IPS-15b (cell line): ENCODE measurements around the gene MGST1.

Experiments used
- H3K27me3 ChIP-seq: one replicate; pipeline ENCODE4 v1.6.1; 2013; ENCODE audit warnings: low read length; ENCODE audit not compliant: control insufficient read depth, insufficient read depth
- H3K36me3 ChIP-seq: one replicate; pipeline ENCODE4 v1.6.1; 2013; ENCODE audit warnings: low read length; ENCODE audit not compliant: control insufficient read depth, insufficient read depth
- H3K4me1 ChIP-seq: one replicate; pipeline ENCODE4 v1.6.1; 2013; ENCODE audit warnings: mild to moderate bottlenecking, low read length; ENCODE audit not compliant: control insufficient read depth, insufficient read depth
- H3K4me3 ChIP-seq: one replicate; pipeline ENCODE4 v1.5.1; 2013; ENCODE audit warnings: low read depth, low read length
- H3K9ac ChIP-seq: one replicate; pipeline ENCODE4 v1.6.1; 2013; ENCODE audit warnings: low read depth, mild to moderate bottlenecking, low read length
- H3K9me3 ChIP-seq: one replicate; pipeline ENCODE4 v1.6.1; 2013; ENCODE audit warnings: mild to moderate bottlenecking, low read length; ENCODE audit not compliant: control insufficient read depth, insufficient read depth

Gene MGST1

DNA sequence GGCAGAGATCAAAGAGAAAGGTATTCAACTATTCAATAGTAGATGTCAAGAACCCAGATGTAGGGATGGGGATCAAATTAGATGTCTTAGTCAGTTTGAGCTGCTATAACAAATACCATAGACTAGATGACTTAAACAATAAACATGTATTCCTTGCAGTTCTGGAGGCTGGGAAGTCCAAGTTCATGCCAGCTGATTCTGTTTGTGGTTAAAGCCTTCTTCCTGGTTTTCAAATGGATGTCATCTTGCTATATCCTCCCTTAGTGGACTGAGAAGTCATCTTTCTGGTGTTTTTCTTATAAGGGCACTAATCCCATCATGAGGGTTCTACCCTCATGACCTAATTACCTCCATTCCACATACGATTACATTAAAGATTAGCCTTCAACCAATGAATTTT, 19.5 kb upstream of the MGST1 start:
- no peaks in the 10 kb centered on the region for H3K4me1 ChIP-seq
- H3K9ac ChIP-seq, result no peak overlapping the region
- H3K36me3 ChIP-seq, result no peaks in the 10 kb centered on the region
- no peak overlapping the region for H3K4me3 ChIP-seq
- H3K27me3 ChIP-seq, result no peaks in the 10 kb centered on the region
- H3K9me3 ChIP-seq, result no peaks in the 10 kb centered on the region

DNA sequence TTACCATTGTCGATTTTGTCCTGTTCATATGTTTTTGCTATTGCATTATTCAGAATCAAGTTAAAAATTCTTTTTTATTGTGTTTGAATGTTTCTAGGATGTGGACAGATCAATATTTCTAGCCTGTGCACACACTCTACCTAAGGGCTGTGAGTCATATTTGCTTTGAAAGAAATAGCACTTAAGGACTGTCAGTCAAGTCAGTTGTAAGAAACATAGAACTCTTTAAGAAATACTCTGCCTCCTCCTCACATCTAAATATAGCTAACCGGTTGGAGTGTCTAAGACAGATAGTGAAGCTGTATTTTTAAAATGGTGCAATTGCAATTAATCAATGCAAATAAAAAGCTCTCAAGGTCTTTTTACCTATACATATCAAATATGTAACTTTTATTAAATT, 17.9 kb upstream of the MGST1 start:
- Histone ChIP-seq H3K4me1 (no peaks in the 10 kb centered on the region), H3K9me3 (no peaks in the 10 kb centered on the region), H3K4me3 (no peak overlapping the region), H3K36me3 (no peaks in the 10 kb centered on the region), H3K9ac (no peak overlapping the region), H3K27me3 (no peaks in the 10 kb centered on the region)

DNA sequence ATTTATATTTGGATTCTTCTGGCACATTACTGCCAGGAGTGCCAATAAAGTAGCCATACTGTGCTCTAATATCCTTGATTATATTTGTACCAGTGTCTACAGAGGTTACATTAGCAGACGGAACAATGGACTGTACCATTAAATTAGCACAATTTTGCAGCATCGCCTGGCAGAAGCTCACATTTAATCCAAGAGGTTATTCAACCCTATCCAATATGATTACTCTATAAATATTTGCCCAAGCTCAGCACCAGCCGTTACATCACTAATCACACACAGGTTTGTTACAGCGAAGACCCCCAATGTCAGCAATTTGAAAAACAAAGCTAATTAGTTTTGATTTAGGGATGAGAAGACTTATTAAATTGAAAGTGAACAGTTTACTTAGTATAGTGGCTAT, 16.9 kb upstream of the MGST1 start:
- H3K27me3 ChIP-seq, result no peaks in the 10 kb centered on the region
- H3K4me1 ChIP-seq, result no peaks in the 10 kb centered on the region
- H3K9me3 ChIP-seq, result no peaks in the 10 kb centered on the region
- no peak overlapping the region for H3K9ac ChIP-seq
- no peak overlapping the region for H3K4me3 ChIP-seq
- H3K36me3 ChIP-seq, result no peaks in the 10 kb centered on the region

DNA sequence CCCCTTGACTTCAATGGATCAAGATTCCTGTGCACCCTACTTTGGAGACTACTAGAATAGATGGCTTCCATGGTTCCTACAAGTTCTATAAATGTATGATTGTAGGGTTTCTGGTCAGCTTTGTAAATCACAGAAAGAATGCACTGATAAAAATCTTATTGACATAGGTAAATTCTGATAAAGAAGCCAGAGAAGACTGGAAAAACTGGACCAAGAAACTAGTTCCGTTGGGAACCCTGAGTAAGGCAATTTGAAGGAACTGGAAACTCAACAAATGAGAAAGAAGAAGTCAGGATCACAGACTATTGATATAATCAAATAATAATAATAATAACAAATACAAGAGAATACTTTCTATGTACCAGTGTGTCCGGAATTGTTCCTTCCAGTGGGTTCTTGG, 15.4 kb upstream of the MGST1 start:
- no peaks in the 10 kb centered on the region for H3K27me3 ChIP-seq
- H3K4me3 ChIP-seq, result no peak overlapping the region
- no peaks in the 10 kb centered on the region for H3K36me3 ChIP-seq
- H3K9me3 ChIP-seq, result no peaks in the 10 kb centered on the region
- H3K4me1 ChIP-seq, result no peaks in the 10 kb centered on the region
- no peak overlapping the region for H3K9ac ChIP-seq

DNA sequence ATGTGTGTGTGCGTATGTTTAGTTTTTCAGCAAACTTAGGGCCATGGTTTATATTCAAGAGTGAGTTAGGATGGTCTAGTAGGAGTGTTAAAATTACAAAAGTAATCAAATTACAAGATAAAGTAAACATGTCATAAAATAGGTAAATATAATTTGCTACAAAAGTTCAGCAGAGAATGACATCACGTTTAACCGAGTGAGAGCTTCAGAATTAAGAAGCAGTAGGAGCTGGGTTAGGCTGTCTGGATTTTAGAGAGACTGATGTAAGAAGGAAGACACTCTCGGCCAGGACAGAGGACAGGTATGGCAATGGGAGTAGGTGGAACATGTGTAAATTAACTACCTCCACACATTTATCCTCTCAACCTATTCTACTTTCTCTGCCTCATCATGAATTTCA, 11.6 kb upstream of the MGST1 start:
- H3K9me3 ChIP-seq, result no peaks in the 10 kb centered on the region
- H3K4me3 ChIP-seq, result no peak overlapping the region
- H3K36me3 ChIP-seq, result no peaks in the 10 kb centered on the region
- no peaks in the 10 kb centered on the region for H3K27me3 ChIP-seq
- no peaks in the 10 kb centered on the region for H3K4me1 ChIP-seq
- H3K9ac ChIP-seq, result no peak overlapping the region

DNA sequence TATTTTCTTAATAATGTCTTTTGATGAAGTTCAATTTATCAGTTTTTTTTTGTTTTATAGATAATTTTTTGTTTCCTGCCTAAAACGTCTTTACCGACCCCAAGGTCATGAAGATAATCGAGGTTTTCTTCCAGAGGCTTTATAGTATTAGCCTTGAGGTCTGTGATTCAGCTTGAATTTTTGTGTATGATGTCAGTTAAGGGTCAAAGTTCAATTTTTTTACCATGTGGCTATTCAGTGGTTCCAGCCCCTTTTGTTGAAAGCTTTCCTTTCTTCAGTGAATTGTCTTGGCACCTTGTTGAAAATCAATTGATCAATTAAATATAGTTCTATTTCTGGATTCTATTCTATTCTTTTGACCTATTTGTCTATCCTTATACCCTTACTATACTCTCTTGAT, 3.2 kb upstream of the MGST1 start:
- Histone ChIP-seq H3K4me3 (no peak overlapping the region), H3K27me3 (no peaks in the 10 kb centered on the region), H3K36me3 (no peaks in the 10 kb centered on the region), H3K4me1 (peaks cover 6% of the 10 kb centered on the region), H3K9me3 (no peaks in the 10 kb centered on the region), H3K9ac (no peak overlapping the region)

DNA sequence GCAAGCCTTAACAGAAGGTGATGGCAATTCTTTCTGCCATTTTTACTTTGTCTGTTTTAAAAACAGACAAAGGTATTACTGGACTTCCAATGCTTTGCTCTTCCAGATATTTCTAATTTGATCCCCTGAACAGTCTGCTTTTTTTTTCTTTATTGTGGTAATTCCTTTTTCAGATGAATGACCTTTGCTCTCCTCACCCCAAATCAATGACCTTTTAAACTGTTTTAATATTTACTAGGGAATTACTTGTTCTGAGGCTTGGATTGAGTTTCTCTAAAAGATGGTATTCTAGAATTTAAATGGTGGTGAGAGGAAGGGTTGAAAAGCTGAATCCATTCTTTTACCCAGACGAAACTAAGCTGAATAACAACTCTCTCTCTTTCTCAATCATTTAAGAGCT, 2.3 kb upstream of the MGST1 start:
- Histone ChIP-seq H3K9me3 (no peaks in the 10 kb centered on the region), H3K4me3 (no peak overlapping the region), H3K36me3 (no peaks in the 10 kb centered on the region), H3K4me1 (peaks cover 6% of the 10 kb centered on the region), H3K27me3 (no peaks in the 10 kb centered on the region), H3K9ac (no peak overlapping the region)

DNA sequence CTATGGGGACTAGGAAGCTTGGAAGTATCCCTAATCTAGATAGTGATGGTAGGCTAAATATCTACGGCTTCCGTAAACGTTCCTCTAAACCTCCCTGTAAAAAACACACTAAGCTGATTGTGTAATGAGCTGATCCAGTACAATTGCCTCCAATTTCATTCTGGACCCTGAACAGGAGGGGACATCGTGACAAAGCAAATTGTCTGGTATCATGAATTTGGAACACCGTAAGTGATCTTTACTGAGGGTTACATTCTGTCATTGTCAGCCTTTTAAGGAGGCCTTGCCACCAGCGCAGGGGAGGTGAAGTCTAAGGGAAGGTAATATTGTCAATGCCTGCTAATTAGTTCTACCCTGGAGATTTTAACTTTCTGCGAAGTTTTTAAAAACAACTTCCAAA, 487 bp upstream of the MGST1 start:
- no peaks in the 10 kb centered on the region for H3K36me3 ChIP-seq
- H3K27me3 ChIP-seq, result no peaks in the 10 kb centered on the region
- no peak overlapping the region for H3K9ac ChIP-seq
- H3K9me3 ChIP-seq, result no peaks in the 10 kb centered on the region
- H3K4me1 ChIP-seq, result peaks cover 10% of the 10 kb centered on the region
- H3K4me3 ChIP-seq, result peak overlapping the region; percentile 82

DNA sequence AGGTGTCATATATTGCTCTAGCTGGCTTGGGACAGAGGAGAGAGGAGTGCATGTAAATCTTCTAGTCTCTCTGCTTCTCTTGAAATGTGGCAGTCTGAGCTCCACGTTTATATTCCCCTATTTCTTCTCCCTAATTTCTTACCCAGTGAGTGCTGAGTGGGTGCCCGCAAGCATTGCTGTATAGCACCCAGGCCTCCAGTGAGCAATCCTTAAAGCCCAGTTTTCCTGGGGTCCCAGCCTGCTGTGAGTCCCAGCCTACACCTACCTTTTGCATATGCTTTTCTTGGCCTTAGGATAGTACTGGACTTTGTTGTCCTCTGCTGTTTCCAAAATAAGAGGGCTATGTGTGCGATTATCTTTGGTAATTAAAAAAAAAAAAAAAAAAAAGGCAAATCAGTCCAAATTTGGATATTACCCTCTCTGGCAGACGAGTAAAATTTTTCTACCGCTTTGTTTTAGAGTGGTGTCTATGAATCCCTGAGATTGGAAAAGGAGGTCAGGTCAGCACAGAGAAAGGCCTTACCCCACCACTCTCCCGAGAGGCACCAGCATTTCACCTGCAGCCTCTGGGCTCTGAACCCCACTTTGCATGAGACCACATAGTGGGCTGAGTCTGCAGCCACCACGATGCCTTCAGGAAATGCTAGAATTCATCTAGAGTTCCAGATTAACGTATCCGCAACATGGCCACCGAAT, 1.1 kb downstream of the MGST1 start:
- H3K4me1 ChIP-seq, result peaks cover 10% of the 10 kb centered on the region
- H3K36me3 ChIP-seq, result no peaks in the 10 kb centered on the region
- H3K27me3 ChIP-seq, result no peaks in the 10 kb centered on the region
- H3K9me3 ChIP-seq, result no peaks in the 10 kb centered on the region
- H3K4me3 ChIP-seq, result peak overlapping the region; percentile 82
- H3K9ac ChIP-seq, result peak overlapping the region; percentile 86

DNA sequence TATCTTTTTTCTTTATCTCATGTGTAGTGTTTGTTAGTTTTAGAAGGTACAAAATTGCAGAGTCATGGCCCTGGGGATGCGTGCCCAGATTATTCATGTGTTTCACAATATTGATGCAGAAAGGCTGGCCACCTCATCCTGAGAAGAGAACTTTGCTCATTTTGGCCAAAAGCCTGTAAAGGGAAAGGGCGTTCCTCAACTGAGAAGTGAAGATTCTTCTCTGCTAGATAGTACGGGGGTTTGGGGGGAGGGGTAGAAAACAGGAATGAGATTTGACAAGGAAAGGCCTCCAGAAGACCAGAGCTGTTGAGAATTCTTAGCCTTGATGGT, 1.7 kb downstream of the MGST1 start:
- Histone ChIP-seq H3K4me3 (peak overlapping the region; percentile 82), H3K27me3 (no peaks in the 10 kb centered on the region), H3K9me3 (no peaks in the 10 kb centered on the region), H3K36me3 (no peaks in the 10 kb centered on the region), H3K4me1 (peaks cover 10% of the 10 kb centered on the region), H3K9ac (peak overlapping the region; percentile 86)

DNA sequence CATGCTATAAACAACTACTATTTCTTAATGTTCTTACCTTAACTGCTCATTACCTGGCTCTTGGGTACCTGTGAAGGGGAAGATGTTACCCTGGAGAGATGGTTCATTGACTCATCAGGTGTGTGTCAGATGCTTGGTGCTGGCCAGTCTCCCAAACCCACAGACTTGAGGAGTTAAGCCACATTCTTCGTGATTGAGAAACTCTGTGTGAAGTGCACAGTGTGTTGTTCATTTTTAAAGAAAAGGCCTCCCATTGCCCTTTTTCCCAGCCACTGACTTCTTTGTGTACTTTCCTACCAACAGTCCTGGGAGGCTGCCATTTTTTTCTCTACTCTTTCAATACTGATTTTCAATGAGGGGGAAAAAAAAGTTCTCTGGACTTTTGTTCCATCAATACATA, 3.2 kb downstream of the MGST1 start:
- peaks cover 3% of the 10 kb centered on the region for H3K36me3 ChIP-seq
- H3K4me3 ChIP-seq, result no peak overlapping the region
- peaks cover 10% of the 10 kb centered on the region for H3K4me1 ChIP-seq
- H3K9me3 ChIP-seq, result no peaks in the 10 kb centered on the region
- H3K27me3 ChIP-seq, result no peaks in the 10 kb centered on the region
- H3K9ac ChIP-seq, result no peak overlapping the region

DNA sequence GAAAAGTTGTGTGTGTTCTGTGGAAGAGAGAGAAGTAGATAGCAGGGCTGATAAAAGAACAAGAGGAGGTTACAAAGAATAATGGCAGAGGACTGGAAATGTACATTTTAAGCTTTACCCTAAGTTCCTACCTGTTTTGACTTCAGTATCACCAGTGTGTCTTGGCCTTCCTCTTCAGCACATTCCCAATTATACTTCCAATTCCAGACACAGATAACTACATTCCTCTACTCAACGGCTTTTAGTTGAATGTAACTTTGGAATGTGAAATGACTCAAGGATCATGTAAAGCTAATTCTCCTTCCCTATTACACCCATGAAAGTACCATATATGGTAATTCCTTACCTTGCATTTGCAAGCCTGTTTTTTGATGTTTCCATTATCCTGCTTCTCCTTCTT, 5.0 kb downstream of the MGST1 start:
- H3K9ac ChIP-seq, result no peak overlapping the region
- H3K4me1 ChIP-seq, result peaks cover 4% of the 10 kb centered on the region
- H3K9me3 ChIP-seq, result no peaks in the 10 kb centered on the region
- H3K4me3 ChIP-seq, result no peak overlapping the region
- peaks cover 3% of the 10 kb centered on the region for H3K36me3 ChIP-seq
- no peaks in the 10 kb centered on the region for H3K27me3 ChIP-seq
